ENCODE data around the gene RAD51B.

RAD51B gene

DNA sequence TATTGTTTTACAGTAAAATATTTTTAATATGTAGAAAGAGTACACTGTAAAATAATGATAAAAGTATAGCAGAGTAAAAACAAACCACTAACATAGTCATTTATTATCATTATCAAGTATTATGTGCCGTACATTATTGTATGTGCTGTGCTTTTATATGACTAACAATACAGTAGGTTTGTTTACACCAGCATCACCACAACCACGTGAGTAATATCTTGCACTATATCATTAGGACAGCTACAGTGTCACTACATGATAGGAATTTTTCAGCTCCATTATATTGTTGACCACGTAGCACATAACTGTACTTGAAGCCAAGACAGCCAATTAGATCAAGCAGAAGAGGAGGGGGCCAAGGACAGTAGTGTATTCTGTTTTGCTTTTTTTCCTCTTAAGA lies 415.4 kb downstream of the RAD51B start:
- no peak for DNase-seq (ENCODE audit: low read depth, low spot score)
- no peak overlapping the region for H3K27ac ChIP-seq

DNA sequence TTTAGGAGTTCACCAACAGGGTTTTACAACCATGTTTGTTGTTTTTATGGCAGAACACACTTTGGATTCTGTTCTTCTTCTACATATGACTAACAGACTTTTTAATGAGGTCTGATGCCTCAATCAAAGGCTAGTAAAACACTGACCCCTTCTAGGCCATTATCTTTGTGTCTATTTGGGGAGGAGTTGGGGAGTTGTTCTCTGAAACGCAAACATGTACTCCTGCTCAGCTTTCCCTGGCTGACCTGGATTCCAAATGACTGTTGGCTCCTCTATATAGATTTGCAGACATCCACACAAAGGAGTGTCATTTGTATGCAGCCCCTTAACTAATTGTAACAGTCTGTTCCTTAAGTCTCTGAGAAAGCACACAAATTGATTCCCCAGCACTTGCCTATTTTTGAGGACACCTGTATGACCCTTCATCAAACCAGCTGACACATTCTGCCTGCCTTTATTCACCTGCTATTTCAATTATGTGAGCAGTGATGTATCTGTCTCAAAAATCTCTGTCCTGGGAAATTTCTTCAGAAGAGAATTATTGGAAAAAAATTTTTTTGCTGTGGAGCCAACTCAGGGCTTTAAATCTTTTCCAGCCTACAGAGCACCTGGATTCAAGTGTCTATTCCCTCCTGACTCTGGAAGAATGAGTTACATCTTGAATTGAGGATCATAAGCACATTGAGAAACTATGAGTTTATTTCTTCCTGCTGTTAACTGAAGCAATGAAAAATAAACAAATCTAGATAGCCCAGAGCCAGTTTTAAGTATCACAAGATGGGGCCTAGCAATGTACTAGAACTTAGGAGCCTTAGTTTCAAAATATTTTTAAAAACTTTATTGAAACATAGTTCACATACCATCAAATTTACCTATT lies 417.2 kb downstream of the RAD51B start:
- H3K27ac ChIP-seq, result no peak overlapping the region
- DNase-seq (ENCODE audit: low read depth, low spot score), result no peak

DNA sequence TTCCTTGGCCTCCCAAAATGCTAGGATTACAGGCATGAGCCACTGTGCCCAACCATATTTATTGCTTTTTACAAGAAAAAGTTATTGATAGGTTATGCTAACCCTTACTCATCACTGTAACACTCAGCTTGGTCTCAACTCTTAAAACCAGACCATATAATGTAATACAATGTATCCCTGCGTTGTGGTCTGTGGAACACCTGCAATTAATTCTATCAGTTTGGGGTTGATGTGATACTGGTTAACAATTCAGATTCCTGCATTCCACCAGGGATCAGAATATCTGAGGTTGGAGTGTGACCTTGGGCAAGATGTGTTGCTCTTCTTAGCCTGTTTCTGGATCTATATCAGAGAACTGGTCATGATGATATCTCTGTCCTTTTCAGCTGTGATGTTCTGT lies 419.0 kb downstream of the RAD51B start:
- H3K27ac ChIP-seq, result no peak overlapping the region
- no peak for DNase-seq (ENCODE audit: low read depth, low spot score)

DNA sequence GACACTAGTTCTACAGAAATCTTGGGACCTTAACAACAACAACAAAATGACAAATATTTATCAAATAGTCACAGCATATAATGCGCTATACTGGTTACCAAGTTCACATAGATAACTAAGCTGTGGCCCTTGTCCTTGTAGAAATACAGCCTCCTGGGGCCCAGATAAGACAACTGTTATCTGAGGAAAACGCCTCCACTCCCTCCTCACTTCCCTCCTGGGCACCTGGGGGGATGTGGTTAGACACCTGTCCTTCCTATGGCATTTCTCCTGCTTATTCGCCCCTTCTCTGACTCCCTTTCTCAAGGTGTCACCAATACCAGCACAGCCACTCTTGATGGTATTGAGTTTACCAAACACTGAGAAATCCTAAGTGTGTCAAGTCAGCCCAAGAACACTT lies 419.4 kb downstream of the RAD51B start:
- no peak for DNase-seq (ENCODE audit: low read depth, low spot score)
- H3K27ac ChIP-seq, result no peak overlapping the region

DNA sequence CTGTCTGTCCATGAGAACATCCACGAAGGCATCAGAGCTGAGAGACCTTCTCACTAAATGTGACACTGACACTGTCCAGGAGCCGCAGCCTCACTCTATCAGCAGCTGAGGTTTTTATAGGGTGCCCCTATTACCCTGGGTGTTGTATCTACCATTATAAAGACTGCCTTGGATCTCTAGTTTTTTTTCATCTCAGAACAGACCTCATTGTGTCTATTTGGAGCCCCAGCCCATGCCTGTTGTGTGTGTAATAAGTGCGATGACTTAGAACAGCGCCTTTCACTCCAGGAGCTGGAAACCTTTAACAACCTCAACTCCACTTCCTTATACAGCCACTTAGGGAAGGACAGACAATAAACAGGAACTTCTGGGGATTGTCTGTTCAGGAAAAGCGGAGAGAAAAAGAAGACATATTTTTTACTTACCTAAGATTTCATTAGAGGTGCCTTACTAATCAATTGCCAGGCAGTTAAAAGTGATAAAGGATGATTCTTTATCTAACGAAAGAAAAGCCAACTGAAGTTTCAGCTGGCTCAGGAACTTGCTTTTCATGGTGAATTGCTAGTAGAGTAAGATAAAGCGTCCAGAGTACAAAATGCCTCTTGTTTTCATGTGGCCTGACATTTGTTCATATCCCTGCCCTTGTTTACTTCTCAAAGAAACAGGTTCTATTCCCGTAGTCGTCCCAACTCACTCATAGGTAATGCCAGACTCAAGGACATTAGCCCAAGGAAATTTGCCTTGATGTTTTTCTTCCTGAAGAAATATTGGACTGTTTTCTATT lies 420.6 kb downstream of the RAD51B start:
- DNase-seq (ENCODE audit: low read depth, low spot score), result no peak
- no peak overlapping the region for H3K27ac ChIP-seq

DNA sequence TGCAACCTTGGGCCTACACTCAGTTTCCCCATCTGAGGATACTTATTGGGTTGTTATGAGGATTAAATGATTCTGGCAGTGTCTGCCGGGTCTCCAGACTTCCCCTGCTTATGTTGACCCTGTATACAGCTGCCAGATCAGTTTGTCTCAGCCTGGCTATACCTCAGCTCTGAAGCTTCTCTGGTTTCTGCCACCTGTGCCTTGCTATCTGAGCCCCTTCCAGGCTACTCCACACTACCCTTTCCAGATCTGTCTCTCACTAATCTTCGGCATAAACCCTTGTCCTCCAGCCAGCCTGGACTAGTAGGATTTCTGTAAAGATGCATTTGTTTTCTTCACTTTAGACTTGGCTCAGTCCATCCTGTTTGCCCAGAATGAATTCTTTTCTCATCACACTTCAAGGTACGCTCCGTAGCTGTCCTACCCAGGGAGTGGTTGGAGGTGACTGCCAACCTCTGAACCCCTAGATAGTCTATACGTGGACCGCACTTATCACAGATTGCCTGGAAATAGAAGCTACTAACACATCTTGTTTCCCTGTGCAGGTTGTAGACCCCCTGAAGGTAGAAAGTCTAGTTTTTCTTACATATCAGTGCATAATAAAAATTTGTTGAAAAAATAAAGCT lies 422.4 kb downstream of the RAD51B start:
- DNase-seq (ENCODE audit: low read depth, low spot score), result no peak
- no peak overlapping the region for H3K27ac ChIP-seq

DNA sequence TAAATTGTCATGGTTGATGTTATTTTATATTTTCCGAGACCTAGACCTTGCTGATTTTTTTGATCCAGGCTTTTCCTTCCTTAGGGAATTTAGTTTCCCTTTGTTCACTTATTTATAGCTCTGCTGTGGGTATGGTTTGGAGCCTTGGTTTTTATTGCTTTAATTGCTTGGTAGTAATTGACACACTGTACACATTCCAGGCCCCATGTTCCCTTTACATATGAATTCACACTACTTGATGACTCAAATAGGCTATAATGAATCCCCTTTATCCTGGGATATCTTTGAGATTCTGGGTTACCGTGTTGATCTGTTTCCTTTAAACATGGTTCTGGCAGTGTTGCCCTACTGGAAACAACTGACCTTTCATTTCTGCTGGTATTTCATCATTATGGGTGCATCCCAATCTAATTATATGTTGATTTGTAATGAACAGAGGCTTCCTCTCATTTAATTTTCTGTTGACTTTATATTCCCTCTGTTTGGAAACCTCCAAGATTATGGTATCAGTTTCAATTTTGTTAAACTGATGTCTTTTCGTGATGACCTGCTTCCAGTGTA lies 424.0 kb downstream of the RAD51B start:
- no peak overlapping the region for H3K27ac ChIP-seq
- no peak for DNase-seq (ENCODE audit: low read depth, low spot score)

DNA sequence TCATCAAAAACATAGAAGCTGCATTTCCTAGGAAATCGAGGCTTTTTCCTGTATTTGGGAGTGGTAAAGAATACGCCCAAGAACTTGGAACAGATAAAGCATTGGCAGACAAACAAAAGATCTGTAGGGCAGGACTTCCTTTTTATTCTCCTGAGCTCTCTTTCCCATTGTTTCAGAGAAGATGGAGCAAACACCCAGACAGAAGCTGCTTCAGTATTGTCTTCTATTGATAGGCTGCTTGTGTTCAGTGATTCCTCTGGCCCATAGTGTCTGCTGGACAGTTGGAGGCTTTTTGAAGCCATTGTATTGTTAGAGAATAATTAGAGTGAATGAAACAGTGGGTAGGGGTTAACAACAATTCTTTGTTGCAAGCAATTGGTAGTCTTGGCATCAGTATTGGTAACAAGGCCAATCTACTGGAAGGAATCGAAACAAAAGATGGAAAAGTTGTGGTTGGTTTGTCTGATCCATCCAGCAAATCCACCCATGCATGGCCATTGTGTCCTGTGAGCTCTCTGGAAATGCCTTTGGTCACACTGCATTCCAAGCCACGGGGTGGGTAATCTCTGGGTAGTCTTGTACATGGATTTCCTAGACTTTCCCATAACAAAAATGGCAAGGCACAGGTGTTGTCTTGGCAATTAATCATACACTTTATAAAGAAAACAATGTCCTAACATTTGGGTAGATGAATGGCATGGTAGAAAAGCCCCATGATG lies 424.8 kb downstream of the RAD51B start:
- H3K27ac ChIP-seq, result no peak overlapping the region
- DNase-seq (ENCODE audit: low read depth, low spot score), result no peak

DNA sequence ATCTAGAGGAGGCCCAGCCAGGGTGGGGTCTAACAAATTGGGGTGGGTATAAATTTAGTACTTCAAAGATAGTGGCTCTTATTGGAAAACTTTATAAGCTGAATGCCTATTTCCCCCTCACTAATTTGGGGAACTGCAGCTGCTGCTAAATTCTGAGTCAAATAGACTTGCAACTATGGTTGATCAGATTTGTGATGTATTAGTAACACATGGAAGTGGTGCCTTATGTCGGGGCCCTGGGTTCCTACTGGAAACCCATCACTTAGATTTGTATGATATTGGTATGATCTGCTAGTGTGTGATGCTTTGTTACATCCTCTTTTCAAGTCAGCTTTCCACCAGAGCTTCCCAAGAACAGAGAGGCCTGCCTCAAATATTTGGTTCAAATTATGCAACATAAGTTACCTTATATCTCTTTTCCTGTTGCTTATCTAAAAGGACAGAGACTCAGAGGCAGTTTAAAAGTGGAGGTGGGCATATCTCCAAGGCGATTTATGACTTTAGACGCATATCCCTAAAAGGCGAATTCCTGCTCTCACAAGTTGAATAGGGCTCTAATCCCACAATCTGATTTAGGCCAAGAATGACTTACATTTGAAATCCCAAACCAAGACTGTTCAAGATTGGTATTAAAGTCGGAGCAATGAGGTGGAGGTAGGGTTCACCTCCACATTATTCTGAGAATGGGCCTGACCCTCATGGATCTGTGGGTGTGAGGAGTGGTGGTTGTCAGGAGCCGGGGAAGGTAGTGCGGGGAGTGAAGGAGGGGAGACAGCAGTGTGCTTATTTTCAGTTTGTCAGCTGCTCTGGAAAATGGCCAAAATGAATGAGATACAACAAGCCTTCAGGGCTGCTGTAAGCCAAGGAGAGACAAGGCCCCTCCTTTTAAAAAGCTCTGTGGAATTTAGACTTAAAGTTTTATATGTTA lies 425.8 kb downstream of the RAD51B start:
- DNase-seq (ENCODE audit: low read depth, low spot score), result no peak
- H3K27ac ChIP-seq, result peak overlapping the region; percentile 19

DNA sequence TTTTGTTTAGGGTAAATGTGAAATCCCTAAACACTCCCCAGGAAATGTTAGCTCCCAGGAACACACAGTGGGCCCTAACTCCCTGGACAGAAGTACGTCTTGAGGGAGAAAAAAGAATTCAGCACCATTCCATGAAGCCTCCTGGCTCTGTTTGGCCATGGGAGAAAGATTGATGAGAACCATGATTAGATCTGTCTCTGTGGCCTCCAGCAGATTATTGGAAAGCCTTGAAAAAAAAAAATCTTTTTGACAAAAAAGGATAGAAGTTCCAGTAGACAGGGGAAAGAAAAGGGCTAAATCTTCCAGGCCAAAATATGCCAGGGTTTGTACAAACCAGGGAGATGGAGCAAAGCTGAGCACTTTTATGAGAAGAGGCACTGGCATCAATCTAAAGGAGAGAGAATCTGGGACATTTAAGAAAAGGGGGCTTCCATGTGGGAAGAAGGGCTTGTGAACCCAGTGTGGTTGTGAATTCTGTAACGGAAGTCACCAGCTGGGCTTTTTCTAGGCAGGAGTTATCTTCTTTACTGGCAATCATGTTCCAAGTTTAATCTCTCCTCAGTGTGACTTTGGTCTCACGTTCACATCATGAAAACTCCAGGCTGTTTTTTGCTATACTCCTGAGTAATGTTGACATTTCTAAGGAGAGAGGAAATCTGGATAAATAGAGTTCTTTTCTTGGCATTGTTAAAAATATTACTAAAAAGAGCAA lies 426.7 kb downstream of the RAD51B start:
- no peak for DNase-seq (ENCODE audit: low read depth, low spot score)
- H3K27ac ChIP-seq, result peak overlapping the region; percentile 19

DNA sequence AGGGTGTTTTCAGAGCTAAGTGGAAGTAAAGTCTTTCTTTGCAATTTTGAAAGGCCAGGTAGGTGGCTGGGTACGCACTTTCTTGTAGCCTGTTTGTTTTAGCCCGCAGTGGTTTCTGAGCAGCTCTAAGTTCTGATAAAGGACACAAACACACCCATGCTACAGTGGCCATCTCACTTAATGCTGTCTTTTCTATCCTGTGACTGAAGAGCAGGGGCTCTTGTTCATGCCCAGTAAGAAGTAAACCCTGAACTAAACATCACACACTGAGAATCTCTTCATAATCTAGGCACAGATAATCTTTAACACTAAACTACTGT lies 427.2 kb downstream of the RAD51B start:
- no peak for DNase-seq (ENCODE audit: low read depth, low spot score)
- peak overlapping the region; percentile 19 for H3K27ac ChIP-seq

DNA sequence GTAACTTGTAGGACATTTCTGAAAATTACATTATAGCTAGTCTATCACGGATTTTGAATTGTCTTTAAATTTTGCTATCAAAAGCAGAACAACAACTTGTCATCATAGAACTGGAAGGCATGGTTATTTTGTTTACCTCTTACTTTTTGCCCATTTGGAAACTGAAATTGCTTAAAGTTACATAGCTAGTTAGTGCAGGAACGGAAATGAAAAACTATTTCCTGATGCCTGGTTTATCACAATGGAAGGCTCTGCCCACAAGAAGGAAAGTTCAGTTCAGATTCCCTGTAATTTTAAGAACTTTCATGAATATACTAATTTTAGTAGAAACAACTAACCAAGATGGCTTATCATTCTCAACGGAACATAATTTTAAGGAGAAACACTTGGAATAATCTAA lies 427.7 kb downstream of the RAD51B start:
- no peak overlapping the region for H3K27ac ChIP-seq
- DNase-seq (ENCODE audit: low read depth, low spot score), result no peak

DNA sequence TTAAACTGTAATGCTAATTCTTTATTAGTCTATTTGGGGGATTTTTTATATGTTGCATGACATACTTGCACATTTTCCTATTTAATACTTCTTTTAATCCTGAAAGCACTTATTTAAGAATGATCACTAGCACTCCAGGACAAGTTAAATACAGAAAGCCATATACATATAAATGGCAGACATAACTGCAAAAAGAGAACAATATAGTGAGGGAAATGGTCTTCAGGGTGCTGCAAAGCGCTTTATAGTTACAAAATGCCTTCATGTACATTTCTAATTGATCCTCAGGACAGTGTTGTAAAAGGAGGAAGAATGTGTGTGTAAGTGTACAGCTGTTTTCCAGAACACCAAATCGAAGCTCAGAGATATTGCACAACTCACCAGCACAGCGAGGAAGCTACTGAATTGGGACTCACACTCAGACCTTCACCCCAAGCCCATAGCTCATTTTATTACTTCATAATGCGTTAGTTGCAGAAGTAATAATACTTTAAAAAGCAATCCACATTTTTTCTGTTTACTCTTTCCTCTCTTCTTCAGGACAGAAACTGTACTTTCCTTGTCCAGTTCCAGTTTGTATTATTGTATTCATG lies 428.2 kb downstream of the RAD51B start:
- H3K27ac ChIP-seq, result peak overlapping the region; percentile 37
- DNase-seq (ENCODE audit: low read depth, low spot score), result no peak

DNA sequence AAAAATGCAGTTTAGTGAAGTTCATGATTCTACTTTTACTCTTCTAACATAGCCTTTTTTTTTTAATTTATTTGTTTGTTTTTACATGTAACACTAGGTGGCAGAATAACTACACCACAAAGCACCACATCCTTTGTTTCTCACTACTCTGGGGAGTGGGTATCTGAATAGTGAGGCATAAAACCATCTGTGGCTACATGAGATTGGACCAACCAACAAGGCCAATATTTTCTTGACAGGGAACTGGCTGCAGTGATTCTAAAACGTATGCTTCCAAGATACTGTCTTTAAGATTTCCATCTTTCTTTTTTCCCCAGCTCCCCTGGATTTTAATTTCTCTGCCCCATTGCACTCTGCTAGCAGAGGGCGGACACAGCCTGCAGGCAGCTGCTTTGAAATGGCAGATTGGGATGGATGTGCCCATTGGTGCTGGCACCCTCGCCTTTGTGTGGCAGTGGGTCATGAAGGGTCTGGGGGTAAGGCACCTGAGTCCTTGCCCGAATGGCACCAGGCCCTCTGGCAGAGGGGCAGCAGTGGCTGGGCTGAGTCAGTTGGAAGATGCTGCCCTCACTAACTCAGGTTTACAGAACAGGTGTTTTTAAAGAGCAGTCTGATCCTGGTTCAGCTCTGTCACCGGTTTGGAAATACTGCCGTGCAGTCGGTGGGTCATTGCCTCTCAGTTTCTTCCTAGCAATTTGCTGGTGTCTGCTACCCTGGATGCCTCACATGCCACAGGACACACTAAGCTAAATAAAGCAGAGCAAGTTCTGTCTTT lies 429.1 kb downstream of the RAD51B start:
- H3K27ac ChIP-seq, result peak overlapping the region; percentile 37
- no peak for DNase-seq (ENCODE audit: low read depth, low spot score)

DNA sequence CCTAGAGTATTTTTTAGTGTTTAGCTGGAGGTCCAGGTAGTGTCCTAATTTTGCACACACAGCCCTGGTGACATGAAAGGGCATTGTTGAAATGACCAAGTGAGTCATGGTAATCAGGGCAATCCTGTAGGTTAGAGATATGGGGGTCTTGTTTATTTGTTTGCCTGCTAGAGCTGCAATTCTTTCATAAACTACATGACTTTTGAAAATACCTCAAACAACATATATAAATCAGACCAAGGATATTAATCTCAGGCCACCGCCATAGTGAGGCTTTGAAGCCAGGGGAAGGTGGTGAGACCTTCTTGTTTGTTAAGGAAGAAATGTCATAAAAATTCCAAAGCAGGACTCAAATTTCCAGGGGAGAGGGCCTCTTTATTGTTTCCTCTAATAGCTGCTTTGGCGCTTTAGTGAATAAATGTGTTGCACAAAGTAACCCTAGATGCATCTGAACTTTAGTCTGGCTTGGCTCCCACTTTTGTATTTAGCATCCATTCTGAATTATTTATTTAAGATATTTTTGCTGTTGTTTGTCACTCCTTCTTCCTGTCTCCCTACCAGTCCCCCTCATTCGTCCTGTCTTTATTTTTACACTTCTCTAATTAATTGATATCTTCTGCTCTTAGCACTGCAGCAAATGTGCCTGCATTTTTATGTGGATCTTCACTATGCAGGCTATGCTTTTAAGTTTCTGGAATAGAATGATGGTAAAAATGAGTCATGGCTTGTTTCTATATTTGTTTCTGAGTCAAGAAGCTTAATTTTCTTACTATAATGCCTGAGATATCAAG lies 430.3 kb downstream of the RAD51B start:
- peak overlapping the region; percentile 65 for H3K27ac ChIP-seq
- DNase-seq (ENCODE audit: low read depth, low spot score), result no peak

DNA sequence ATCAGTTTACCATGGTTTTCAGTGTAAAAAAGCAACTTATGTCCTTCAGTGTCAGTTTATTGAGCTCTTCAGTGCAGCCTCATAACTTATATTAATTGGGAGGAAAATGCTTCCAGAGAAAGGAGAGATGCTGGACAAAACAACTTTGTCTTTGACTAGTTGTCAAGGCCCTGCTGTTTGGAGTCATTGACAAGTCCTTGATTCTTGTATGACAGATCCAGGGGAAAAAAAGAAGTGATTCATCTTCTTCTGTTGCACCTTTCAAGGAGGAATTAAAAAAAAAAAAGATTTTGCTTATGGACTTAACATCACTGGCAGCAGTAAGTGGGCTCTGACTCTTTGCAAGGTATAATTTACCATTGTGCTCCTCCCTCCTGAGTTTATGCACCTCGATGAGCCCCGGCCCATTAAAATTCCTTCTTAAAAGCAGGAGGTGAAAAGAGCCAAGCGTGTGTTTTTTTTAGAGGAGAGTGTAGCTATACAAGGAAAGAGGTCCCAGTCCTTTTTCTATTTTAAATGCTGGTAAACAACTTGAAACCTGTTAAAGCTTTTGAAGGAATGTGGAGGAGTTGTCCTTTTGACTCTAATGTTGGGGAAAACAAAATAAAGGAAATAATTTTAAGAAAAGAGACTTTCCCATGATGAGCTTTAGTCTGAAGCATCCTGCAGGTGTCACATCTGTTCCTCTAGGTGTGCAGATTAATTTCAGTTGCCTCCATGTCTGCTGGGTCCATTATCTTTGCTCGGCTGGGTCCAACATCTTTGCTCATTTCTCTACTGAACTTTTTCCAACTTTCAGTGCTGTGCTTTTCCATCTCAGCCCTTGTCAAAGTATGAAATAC lies 431.6 kb downstream of the RAD51B start:
- peak overlapping the region; percentile 65 for H3K27ac ChIP-seq
- DNase-seq (ENCODE audit: low read depth, low spot score), result no peak

Measured in epithelial cell of prostate (primary cell).